HEK293 (cell line): ENCODE measurements around the gene KCP.
A peak's percentile ranks its signal among the peaks of the same experiment; 100 is the strongest.

Experiments
- CTCF ChIA-PET: fragments of 350-600 bp; formaldehyde crosslinking; extraction: SDS; loops from one replicate; lab custom pipeline; 2021; ENCODE audit warnings: antibody characterized with exemption; lab: Yijun Ruan, JAX
- POLR2A ChIA-PET: fragments of 300-600 bp; formaldehyde crosslinking; extraction: SDS; loops from one replicate; lab custom pipeline; 2020; ENCODE audit warnings: antibody characterized with exemption, inconsistent platforms; lab: Yijun Ruan, JAX
- H3K27ac ChIP-seq: fragments of 200-500 bp; sonication (Bioruptor generic); 2 replicates; pipeline ENCODE4 v1.5.1; 2014; ENCODE audit warnings: low read depth, low read length, control low read depth, inconsistent platforms; ENCODE audit errors: extremely low read depth
- H3K36me3 ChIP-seq, 2 experiments: fragments of 200-500 bp in 1 of 2; sonication (Bioruptor generic) in 1 of 2; 1 replicate in 1 of 2; 2 replicates in 1 of 2; pipeline ENCODE4 v1.5.1; 2014 to 2017; ENCODE audit warnings: inconsistent platforms in 2 of 2, low read length in 2 of 2; ENCODE audit not compliant: control insufficient read depth in 2 of 2, insufficient read depth in 1 of 2
- H3K4me1 ChIP-seq: fragments of 200-500 bp; sonication (Bioruptor generic); 2 replicates; pipeline ENCODE4 v1.5.1; 2014; ENCODE audit warnings: mild to moderate bottlenecking, low read length, inconsistent platforms; ENCODE audit not compliant: control insufficient read depth, insufficient read depth
- H3K4me3 ChIP-seq: 2 replicates; pipeline ENCODE4 v1.5.1; 2011; ENCODE audit warnings: low read depth, mild to moderate bottlenecking, control low read depth, low read length, moderate library complexity
- H3K9me3 ChIP-seq: fragments of 200-500 bp; sonication (Bioruptor generic); 2 replicates; pipeline ENCODE4 v1.5.1; 2014; ENCODE audit warnings: low read depth, low read length, inconsistent platforms; ENCODE audit not compliant: control insufficient read depth, insufficient read depth
- AEBP2 ChIP-seq: fragments of 450-650 bp; formaldehyde crosslinking; IDR thresholded peaks from 2 replicates; pipeline ENCODE4 v1.5.1; 2016; ENCODE audit warnings: missing biosample characterization, missing genetic modification characterization, borderline replicate concordance
- KLF16 ChIP-seq: fragments of 450-650 bp; formaldehyde crosslinking; IDR thresholded peaks from 2 replicates; pipeline ENCODE4 v1.5.1; 2017; ENCODE audit warnings: missing biosample characterization, missing genetic modification characterization
- KLF9 ChIP-seq: fragments of 450-650 bp; formaldehyde crosslinking; IDR thresholded peaks from 2 replicates; pipeline ENCODE4 v1.5.1; 2016; ENCODE audit warnings: missing biosample characterization, missing genetic modification characterization, low read depth
- OSR2 ChIP-seq: fragments of 450-650 bp; formaldehyde crosslinking; IDR thresholded peaks from 2 replicates; pipeline ENCODE4 v1.5.1; 2016; ENCODE audit warnings: missing biosample characterization, missing genetic modification characterization
- SCRT1 ChIP-seq: fragments of 450-650 bp; formaldehyde crosslinking; IDR thresholded peaks from 2 replicates; pipeline ENCODE4 v1.5.1; 2016; ENCODE audit warnings: missing biosample characterization, missing genetic modification characterization, borderline replicate concordance
- YY1 ChIP-seq: fragments of 450-650 bp; formaldehyde crosslinking; IDR thresholded peaks from 2 replicates; pipeline ENCODE4 v1.5.1; 2018; ENCODE audit warnings: missing biosample characterization, missing genetic modification characterization
- YY2 ChIP-seq: fragments of 450-650 bp; formaldehyde crosslinking; IDR thresholded peaks from 2 replicates; pipeline ENCODE4 v1.5.1; 2016; ENCODE audit warnings: missing biosample characterization, missing genetic modification characterization
- ZFP3 ChIP-seq: fragments of 450-650 bp; formaldehyde crosslinking; IDR thresholded peaks from 2 replicates; pipeline ENCODE4 v1.5.1; 2016; ENCODE audit warnings: low read depth, missing biosample characterization, missing genetic modification characterization
- ZIC2 ChIP-seq: fragments of 450-650 bp; formaldehyde crosslinking; IDR thresholded peaks from 2 replicates; pipeline ENCODE4 v1.5.1; 2016; ENCODE audit warnings: missing biosample characterization, missing genetic modification characterization
- ZNF133 ChIP-seq: fragments of 450-650 bp; formaldehyde crosslinking; IDR thresholded peaks from 2 replicates; pipeline ENCODE4 v1.5.1; 2016; ENCODE audit warnings: missing biosample characterization, missing genetic modification characterization
- ZNF248 ChIP-seq: fragments of 450-650 bp; formaldehyde crosslinking; IDR thresholded peaks from 2 replicates; pipeline ENCODE4 v1.5.1; 2017; ENCODE audit warnings: missing biosample characterization, missing genetic modification characterization
- ZNF274 ChIP-seq, 2 experiments: fragments of 200-500 bp in 1 of 2; fragments of 450-650 bp in 1 of 2; sonication (Bioruptor generic) in 1 of 2; formaldehyde crosslinking in 1 of 2; IDR thresholded peaks; 2 replicates each; pipeline versions ENCODE4 v1.5.1 to v1.6.1; 2014 to 2016; ENCODE audit warnings: borderline replicate concordance in 1 of 2, inconsistent platforms in 1 of 2, low read length in 1 of 2, missing biosample characterization in 1 of 2, missing genetic modification characterization in 1 of 2
- ZNF302 ChIP-seq: fragments of 450-650 bp; formaldehyde crosslinking; IDR thresholded peaks from 2 replicates; pipeline ENCODE4 v1.5.1; 2016; ENCODE audit warnings: missing biosample characterization, missing genetic modification characterization, low read depth
- ZNF324 ChIP-seq: fragments of 450-650 bp; formaldehyde crosslinking; IDR thresholded peaks from 2 replicates; pipeline ENCODE4 v1.5.1; 2016; ENCODE audit warnings: missing biosample characterization, missing genetic modification characterization
- ZNF600 ChIP-seq: fragments of 450-650 bp; formaldehyde crosslinking; IDR thresholded peaks from 2 replicates; pipeline ENCODE4 v1.5.1; 2016; ENCODE audit warnings: missing biosample characterization, missing genetic modification characterization
- ZNF645 ChIP-seq: fragments of 450-650 bp; formaldehyde crosslinking; IDR thresholded peaks from 2 replicates; pipeline ENCODE4; 2016; ENCODE audit warnings: missing biosample characterization, missing genetic modification characterization
- ZNF670 ChIP-seq: fragments of 450-650 bp; formaldehyde crosslinking; IDR thresholded peaks from 2 replicates; pipeline ENCODE4 v1.5.1; 2016; ENCODE audit warnings: missing biosample characterization, missing genetic modification characterization, low read depth
- ZNF701 ChIP-seq: fragments of 450-650 bp; formaldehyde crosslinking; IDR thresholded peaks from 2 replicates; pipeline ENCODE4 v1.5.1; 2016; ENCODE audit warnings: missing biosample characterization, missing genetic modification characterization
- ZNF747 ChIP-seq: fragments of 450-650 bp; formaldehyde crosslinking; IDR thresholded peaks from 2 replicates; pipeline ENCODE4 v1.5.1; 2016; ENCODE audit warnings: missing biosample characterization, missing genetic modification characterization
- TF ChIP-seq, protein P1 (sequence below): fragments of 450-650 bp; formaldehyde crosslinking; IDR thresholded peaks from 2 replicates; pipeline ENCODE4 v1.5.1; 2016; ENCODE audit warnings: missing biosample characterization, missing genetic modification characterization
- TF ChIP-seq, protein P2 (sequence below): fragments of 450-650 bp; formaldehyde crosslinking; conservative IDR thresholded peaks from 2 replicates; pipeline ENCODE4 v1.5.1; 2016; ENCODE audit warnings: low read depth, missing biosample characterization, missing genetic modification characterization
- TF ChIP-seq, protein P3 (sequence below): fragments of 450-650 bp; formaldehyde crosslinking; IDR thresholded peaks from 2 replicates; pipeline ENCODE4 v1.5.1; 2016; ENCODE audit warnings: missing biosample characterization, missing genetic modification characterization

Gene KCP

DNA sequence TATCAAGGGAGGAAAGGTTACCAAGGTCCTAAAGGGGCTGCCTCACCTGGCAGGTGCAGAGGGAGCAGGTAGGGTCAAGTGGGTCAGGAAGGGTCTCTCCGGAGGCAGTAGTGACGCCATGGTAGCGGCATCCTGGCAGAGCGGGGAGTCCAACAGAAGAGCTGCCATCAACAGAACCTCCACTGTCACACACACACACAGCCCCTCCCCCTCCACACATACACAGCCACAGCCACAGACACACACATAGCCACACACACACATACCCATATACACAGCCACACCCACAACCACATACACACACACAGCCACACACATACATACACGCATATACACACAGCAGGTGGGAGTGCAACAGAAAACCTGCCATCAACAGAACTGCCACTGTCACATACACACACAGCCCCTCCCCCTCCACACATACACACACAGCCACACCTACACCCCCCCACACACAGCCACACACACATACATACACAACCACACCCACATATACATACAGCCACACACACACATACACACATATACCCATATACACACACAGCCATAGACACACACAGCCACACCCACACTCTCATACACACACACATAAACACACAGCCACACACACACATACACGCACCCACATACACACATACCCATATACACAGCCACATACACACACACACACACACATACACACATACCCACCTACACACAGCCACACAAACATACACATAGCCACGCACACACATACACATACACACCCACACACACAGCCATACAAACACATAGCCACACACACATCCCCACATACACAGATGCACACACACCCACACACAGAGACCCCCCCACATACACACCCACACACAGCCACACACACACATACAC, 23.1 kb downstream of the KCP start (continued):
- TF ChIP-seq SCRT1 (tag by site-specific recombination): 0 out of 2 replicates have a peak, but pooled peaks have one; percentile 49
- TF ChIP-seq YY1 (tag by site-specific recombination): no peak
- TF ChIP-seq ZNF670 (tag by site-specific recombination): peak; percentile 73
- 0 out of 2 replicates have a peak, but pooled peaks have one; percentile 27 for TF ChIP-seq YY2 (tag by site-specific recombination)
- TF ChIP-seq KLF9 (tag by site-specific recombination): peak; percentile 93
- TF ChIP-seq, protein P1, sequence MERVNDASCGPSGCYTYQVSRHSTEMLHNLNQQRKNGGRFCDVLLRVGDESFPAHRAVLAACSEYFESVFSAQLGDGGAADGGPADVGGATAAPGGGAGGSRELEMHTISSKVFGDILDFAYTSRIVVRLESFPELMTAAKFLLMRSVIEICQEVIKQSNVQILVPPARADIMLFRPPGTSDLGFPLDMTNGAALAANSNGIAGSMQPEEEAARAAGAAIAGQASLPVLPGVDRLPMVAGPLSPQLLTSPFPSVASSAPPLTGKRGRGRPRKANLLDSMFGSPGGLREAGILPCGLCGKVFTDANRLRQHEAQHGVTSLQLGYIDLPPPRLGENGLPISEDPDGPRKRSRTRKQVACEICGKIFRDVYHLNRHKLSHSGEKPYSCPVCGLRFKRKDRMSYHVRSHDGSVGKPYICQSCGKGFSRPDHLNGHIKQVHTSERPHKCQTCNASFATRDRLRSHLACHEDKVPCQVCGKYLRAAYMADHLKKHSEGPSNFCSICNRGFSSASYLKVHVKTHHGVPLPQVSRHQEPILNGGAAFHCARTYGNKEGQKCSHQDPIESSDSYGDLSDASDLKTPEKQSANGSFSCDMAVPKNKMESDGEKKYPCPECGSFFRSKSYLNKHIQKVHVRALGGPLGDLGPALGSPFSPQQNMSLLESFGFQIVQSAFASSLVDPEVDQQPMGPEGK (tag by site-specific recombination): peak; percentile 27; the same call in 1 of the 2 replicates
- peak; percentile 42; the same call in 1 of the 2 replicates for TF ChIP-seq ZIC2 (tag by site-specific recombination)

GRCh38 chr7:128886391-128887168, 23.9 kb downstream of the KCP start:
- H3K27ac ChIP-seq: no peak overlapping the region
- ChIA-PET POLR2A (interaction anchor here (0.5 to 0.7 kb wide), 3 partner anchors 8 to 411 kb away, joined by 3 to 4 read pairs (median 4); no protein-coding TSS in a partner anchor), CTCF (interaction anchor here (0.5 to 1.6 kb wide), 5 partner anchors 17 to 482 kb away, joined by 3 to 5 read pairs (median 3); no protein-coding TSS in a partner anchor)
- no peak overlapping the region for H3K4me3 ChIP-seq
- no peaks in the 10 kb centered on the region for H3K36me3 ChIP-seq
- H3K9me3 ChIP-seq: no peaks in the 10 kb centered on the region
- H3K4me1 ChIP-seq: no peaks in the 10 kb centered on the region
- TF ChIP-seq ZNF600 (tag by site-specific recombination) (no peak), ZNF302 (tag by site-specific recombination) (no peak), KLF16 (tag by site-specific recombination) (no peak), OSR2 (tag by site-specific recombination) (no peak), ZNF248 (tag by site-specific recombination) (no peak), ZNF324 (tag by site-specific recombination) (no peak), ZNF701 (no peak), ZNF274 (IDR thresholded peaks at IDR 0.05; ENCODE audit: low read length) (no peak), ZNF274 (tag by site-specific recombination; IDR thresholded peaks at IDR 0.05; ENCODE audit: borderline replicate concordance) (no peak), AEBP2 (tag by site-specific recombination) (no peak), ZNF645 (tag by site-specific recombination) (no peak), ZFP3 (tag by site-specific recombination) (no peak), ZNF133 (no peak), YY2 (tag by site-specific recombination) (no peak), ZNF747 (tag by site-specific recombination) (no peak)
- TF ChIP-seq, protein P2, sequence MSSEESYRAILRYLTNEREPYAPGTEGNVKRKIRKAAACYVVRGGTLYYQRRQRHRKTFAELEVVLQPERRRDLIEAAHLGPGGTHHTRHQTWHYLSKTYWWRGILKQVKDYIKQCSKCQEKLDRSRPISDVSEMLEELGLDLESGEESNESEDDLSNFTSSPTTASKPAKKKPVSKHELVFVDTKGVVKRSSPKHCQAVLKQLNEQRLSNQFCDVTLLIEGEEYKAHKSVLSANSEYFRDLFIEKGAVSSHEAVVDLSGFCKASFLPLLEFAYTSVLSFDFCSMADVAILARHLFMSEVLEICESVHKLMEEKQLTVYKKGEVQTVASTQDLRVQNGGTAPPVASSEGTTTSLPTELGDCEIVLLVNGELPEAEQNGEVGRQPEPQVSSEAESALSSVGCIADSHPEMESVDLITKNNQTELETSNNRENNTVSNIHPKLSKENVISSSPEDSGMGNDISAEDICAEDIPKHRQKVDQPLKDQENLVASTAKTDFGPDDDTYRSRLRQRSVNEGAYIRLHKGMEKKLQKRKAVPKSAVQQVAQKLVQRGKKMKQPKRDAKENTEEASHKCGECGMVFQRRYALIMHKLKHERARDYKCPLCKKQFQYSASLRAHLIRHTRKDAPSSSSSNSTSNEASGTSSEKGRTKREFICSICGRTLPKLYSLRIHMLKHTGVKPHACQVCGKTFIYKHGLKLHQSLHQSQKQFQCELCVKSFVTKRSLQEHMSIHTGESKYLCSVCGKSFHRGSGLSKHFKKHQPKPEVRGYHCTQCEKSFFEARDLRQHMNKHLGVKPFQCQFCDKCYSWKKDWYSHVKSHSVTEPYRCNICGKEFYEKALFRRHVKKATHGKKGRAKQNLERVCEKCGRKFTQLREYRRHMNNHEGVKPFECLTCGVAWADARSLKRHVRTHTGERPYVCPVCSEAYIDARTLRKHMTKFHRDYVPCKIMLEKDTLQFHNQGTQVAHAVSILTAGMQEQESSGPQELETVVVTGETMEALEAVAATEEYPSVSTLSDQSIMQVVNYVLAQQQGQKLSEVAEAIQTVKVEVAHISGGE (tag by site-specific recombination): no peak
- TF ChIP-seq, protein P3, sequence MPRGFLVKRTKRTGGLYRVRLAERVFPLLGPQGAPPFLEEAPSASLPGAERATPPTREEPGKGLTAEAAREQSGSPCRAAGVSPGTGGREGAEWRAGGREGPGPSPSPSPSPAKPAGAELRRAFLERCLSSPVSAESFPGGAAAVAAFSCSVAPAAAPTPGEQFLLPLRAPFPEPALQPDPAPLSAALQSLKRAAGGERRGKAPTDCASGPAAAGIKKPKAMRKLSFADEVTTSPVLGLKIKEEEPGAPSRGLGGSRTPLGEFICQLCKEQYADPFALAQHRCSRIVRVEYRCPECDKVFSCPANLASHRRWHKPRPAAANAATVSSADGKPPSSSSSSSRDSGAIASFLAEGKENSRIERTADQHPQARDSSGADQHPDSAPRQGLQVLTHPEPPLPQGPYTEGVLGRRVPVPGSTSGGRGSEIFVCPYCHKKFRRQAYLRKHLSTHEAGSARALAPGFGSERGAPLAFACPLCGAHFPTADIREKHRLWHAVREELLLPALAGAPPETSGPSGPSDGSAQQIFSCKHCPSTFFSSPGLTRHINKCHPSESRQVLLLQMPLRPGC (tag by site-specific recombination): no peak
